Measurements from ENCODE around the gene RTP4.
"Not testable (repeated sequence)": the region's sequence is repeated elsewhere in the genome, so short reads cannot be mapped to it uniquely, and the experiment has no call there.

Gene RTP4

GRCh38 chr3:187398955-187399354 is 30.8 kb downstream of the RTP4 start:
- Mint-ChIP-seq H3K27ac (no peak overlapping the region), H3K9me3 (no peaks in the 10 kb centered on the region), H3K36me3 (no peaks in the 10 kb centered on the region), H3K4me1 (no peaks in the 10 kb centered on the region), H3K27me3 (peaks cover 21 to 26% of the 10 kb centered on the region in 2 donors), H3K4me3 (no peak overlapping the region)
- DNase-seq, result no peak
- no peak for ATAC-seq (replicated peaks)

- ATAC-seq (replicated peaks), result no peak
- Mint-ChIP-seq H3K9me3 (no peaks in the 10 kb centered on the region), H3K4me3 (no peak overlapping the region), H3K27ac (no peak overlapping the region), H3K36me3 (no peaks in the 10 kb centered on the region), H3K27me3 (peaks cover 27 to 29% of the 10 kb centered on the region in 2 donors), H3K4me1 (no peaks in the 10 kb centered on the region)
- DNase-seq, result no peak
Observed at GRCh38 chr3:187400756-187401155, 32.6 kb downstream of the RTP4 start.

- peaks cover 32% of the 10 kb centered on the region in 2 donors for H3K27me3 Mint-ChIP-seq
- H3K36me3 Mint-ChIP-seq, result no peaks in the 10 kb centered on the region
- DNase-seq (no peak), ATAC-seq (replicated peaks) (no peak)
- no peaks in the 10 kb centered on the region for H3K4me1 Mint-ChIP-seq
- H3K27ac Mint-ChIP-seq, result no peak overlapping the region
- H3K9me3 Mint-ChIP-seq, result no peaks in the 10 kb centered on the region
- H3K4me3 Mint-ChIP-seq, result no peak overlapping the region
Observed at GRCh38 chr3:187401856-187402255, 33.7 kb downstream of the RTP4 start.

DNA sequence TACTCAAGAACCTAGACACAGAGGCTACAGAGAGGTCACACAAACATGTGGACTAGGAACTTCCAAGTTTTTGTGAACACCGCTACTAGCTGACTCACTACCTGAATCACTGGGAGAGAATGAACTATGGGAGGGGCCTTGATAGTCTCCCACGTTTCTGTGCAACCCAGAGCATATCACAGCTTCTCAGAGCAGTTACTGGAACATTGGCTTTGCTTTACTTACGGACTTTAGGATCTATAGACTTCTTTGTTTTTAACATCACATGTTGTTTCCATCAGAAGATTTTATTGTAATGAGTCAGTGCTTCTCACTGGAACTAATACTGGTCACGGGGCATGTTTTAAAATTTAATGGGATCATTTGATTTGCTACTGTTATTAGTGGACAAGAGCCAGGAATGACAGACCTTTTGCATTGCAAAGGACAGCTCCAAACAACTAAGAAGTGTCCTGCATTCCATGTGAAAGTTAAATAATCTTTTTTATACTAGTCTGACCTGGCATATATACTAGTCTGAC is 35.6 kb downstream of the RTP4 start:
- no peak overlapping the region for H3K4me3 Mint-ChIP-seq
- no peaks in the 10 kb centered on the region for H3K9me3 Mint-ChIP-seq
- H3K27me3 Mint-ChIP-seq, result peaks cover 35 to 37% of the 10 kb centered on the region in 2 donors
- no peak for ATAC-seq (replicated peaks)
- H3K36me3 Mint-ChIP-seq, result no peaks in the 10 kb centered on the region
- no peak for DNase-seq
- no peak overlapping the region for H3K27ac Mint-ChIP-seq
- H3K4me1 Mint-ChIP-seq, result no peaks in the 10 kb centered on the region

DNA sequence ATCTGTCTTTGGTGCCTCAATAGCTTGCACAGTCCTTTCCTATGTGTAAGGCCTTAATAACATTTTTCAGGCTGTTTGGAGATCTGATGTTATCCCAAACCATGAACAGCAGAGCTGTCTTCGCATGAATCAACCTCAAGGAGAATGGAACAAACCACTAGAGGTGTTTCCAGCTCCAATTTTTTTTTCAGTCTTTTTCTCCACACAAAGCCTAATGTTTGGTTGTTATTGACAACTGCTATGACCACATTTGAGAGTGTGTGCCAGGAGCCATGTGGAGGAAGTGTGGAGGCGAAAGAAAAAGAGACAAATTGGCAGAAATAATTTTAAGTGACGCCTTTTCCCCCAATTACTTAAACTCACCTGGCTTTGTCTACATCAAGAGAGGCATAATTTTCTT is 38.7 kb downstream of the RTP4 start:
- Mint-ChIP-seq H3K4me3 (no peak overlapping the region), H3K27me3 (peaks cover 23 to 36% of the 10 kb centered on the region in 2 donors), H3K4me1 (no peaks in the 10 kb centered on the region), H3K9me3 (no peaks in the 10 kb centered on the region), H3K36me3 (no peaks in the 10 kb centered on the region), H3K27ac (no peak overlapping the region)
- no peak for DNase-seq
- no peak for ATAC-seq (replicated peaks)

- peaks cover 8 to 22% of the 10 kb centered on the region in 2 donors for H3K27me3 Mint-ChIP-seq
- not testable (repeated sequence) for ATAC-seq (replicated peaks); H3K9me3 Mint-ChIP-seq; H3K36me3 Mint-ChIP-seq; H3K4me1 Mint-ChIP-seq; H3K4me3 Mint-ChIP-seq; DNase-seq
- H3K27ac Mint-ChIP-seq, result peak overlapping the region; percentile 37
Observed at GRCh38 chr3:187411991-187412781, 44.0 kb downstream of the RTP4 start.
